DOHH2 (cell line): ENCODE data around the gene PAGR1.

Experiments
- H3F3A ChIP-seq: fragments of 200-600 bp; sonication (generic), shearing (Covaris generic); 2 replicates; pipeline ENCODE4 v1.6.0; 2016; ENCODE audit warnings: antibody characterized with exemption, mild to moderate bottlenecking; ENCODE audit not compliant: control insufficient read depth, insufficient read depth
- H3K27ac ChIP-seq: fragments of 200-600 bp; sonication (generic); 2 replicates; pipeline ENCODE4 v1.5.1; 2014; ENCODE audit warnings: low read depth, mild to moderate bottlenecking, low read length, moderate library complexity
- H3K27me3 ChIP-seq: fragments of 200-600 bp; sonication (generic); 2 replicates; pipeline ENCODE4 v1.6.1; 2014; ENCODE audit warnings: mild to moderate bottlenecking, low read length, mixed read lengths; ENCODE audit not compliant: control insufficient read depth
- H3K36me3 ChIP-seq: fragments of 200-600 bp; sonication (generic); 2 replicates; pipeline ENCODE4 v1.6.1; 2014; ENCODE audit warnings: mild to moderate bottlenecking, low read length, moderate library complexity, mixed read lengths; ENCODE audit not compliant: control insufficient read depth
- H3K4me1 ChIP-seq: fragments of 200-600 bp; sonication (generic); 2 replicates; pipeline ENCODE4 v1.6.1; 2014; ENCODE audit warnings: mild to moderate bottlenecking, low read length, mixed read lengths; ENCODE audit not compliant: control insufficient read depth
- H3K4me2 ChIP-seq: fragments of 200-600 bp; sonication (generic); 2 replicates; pipeline ENCODE4 v1.6.0; 2014; ENCODE audit warnings: mild to moderate bottlenecking, low read length, moderate library complexity
- H3K4me3 ChIP-seq: fragments of 200-600 bp; sonication (generic); 2 replicates; pipeline ENCODE4 v1.5.1; 2014; ENCODE audit warnings: mild to moderate bottlenecking, low read length, mixed read lengths
- H3K79me2 ChIP-seq: fragments of 200-600 bp; sonication (generic); 2 replicates; pipeline ENCODE4 v1.6.1; 2014; ENCODE audit warnings: mild to moderate bottlenecking, low read length, mixed read lengths; ENCODE audit not compliant: control insufficient read depth
- H3K9me2 ChIP-seq: fragments of 200-600 bp; sonication (generic); replicated peaks from 2 replicates; pipeline ENCODE4 v1.6.1; 2014; ENCODE audit warnings: mild to moderate bottlenecking, low read length, mixed read lengths; ENCODE audit not compliant: control insufficient read depth
- H3K9me3 ChIP-seq: fragments of 200-600 bp; sonication (generic); 2 replicates; pipeline ENCODE4 v1.6.1; 2014; ENCODE audit warnings: antibody characterized with exemption, low read length, mixed read lengths; ENCODE audit not compliant: control insufficient read depth, insufficient read depth
- H4K20me1 ChIP-seq: fragments of 200-600 bp; sonication (generic); 2 replicates; pipeline ENCODE4 v1.6.0; 2014; ENCODE audit warnings: low read depth, mild to moderate bottlenecking, antibody characterized with exemption, low read length, moderate library complexity; ENCODE audit not compliant: control insufficient read depth, insufficient read depth
- EZH2phosphoT487 ChIP-seq: fragments of 200-600 bp; sonication (generic); IDR thresholded peaks from 2 replicates; pipeline ENCODE4 v1.6.1; 2017; ENCODE audit warnings: borderline replicate concordance, mild to moderate bottlenecking, antibody characterized with exemption, low read length, moderate library complexity, mixed read lengths
- TF ChIP-seq, protein P1 (sequence below): fragments of 200-600 bp; sonication (generic); IDR thresholded peaks from one replicate; pipeline ENCODE4 v1.5.1; 2014; ENCODE audit warnings: antibody characterized with exemption, mild to moderate bottlenecking, low read depth, low read length; ENCODE audit not compliant: poor library complexity, severe bottlenecking

PAGR1 gene

DNA sequence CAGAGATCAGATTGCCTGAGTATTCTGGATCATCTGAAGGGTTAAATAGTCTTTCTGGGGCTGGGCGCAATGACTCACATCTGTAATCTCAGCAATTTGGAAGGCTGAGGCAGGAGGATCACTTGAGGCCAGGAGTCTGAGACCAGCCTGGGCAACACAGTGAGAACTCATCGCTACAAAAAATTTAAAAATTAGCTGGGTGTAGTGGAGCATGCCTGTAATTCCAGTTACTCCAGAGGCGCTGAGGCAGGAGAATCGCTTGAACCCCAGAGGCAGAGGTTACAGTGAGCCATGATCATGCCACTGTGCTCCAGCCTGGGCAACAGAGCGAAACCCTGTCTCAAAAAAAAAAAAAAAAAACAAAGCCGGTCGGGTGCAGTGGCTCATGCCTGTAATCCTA, 20.0 kb downstream of the PAGR1 start:
- H3K9me2 ChIP-seq = no peaks in the 10 kb centered on the region
- H3K9me3 ChIP-seq = no peaks in the 10 kb centered on the region
- no peaks in the 10 kb centered on the region for H4K20me1 ChIP-seq
- H3K36me3 ChIP-seq = no peaks in the 10 kb centered on the region
- no peaks in the 10 kb centered on the region for H3K4me1 ChIP-seq
- H3K27me3 ChIP-seq = no peaks in the 10 kb centered on the region
- no peak overlapping the region for H3K27ac ChIP-seq
- no peaks in the 10 kb centered on the region for H3F3A ChIP-seq
- TF ChIP-seq EZH2phosphoT487 = no peak
- TF ChIP-seq, protein P1, sequence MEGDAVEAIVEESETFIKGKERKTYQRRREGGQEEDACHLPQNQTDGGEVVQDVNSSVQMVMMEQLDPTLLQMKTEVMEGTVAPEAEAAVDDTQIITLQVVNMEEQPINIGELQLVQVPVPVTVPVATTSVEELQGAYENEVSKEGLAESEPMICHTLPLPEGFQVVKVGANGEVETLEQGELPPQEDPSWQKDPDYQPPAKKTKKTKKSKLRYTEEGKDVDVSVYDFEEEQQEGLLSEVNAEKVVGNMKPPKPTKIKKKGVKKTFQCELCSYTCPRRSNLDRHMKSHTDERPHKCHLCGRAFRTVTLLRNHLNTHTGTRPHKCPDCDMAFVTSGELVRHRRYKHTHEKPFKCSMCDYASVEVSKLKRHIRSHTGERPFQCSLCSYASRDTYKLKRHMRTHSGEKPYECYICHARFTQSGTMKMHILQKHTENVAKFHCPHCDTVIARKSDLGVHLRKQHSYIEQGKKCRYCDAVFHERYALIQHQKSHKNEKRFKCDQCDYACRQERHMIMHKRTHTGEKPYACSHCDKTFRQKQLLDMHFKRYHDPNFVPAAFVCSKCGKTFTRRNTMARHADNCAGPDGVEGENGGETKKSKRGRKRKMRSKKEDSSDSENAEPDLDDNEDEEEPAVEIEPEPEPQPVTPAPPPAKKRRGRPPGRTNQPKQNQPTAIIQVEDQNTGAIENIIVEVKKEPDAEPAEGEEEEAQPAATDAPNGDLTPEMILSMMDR = no peak
- H3K79me2 ChIP-seq = no peaks in the 10 kb centered on the region
- H3K4me2 ChIP-seq = no peak overlapping the region
- H3K4me3 ChIP-seq = no peak overlapping the region

DNA sequence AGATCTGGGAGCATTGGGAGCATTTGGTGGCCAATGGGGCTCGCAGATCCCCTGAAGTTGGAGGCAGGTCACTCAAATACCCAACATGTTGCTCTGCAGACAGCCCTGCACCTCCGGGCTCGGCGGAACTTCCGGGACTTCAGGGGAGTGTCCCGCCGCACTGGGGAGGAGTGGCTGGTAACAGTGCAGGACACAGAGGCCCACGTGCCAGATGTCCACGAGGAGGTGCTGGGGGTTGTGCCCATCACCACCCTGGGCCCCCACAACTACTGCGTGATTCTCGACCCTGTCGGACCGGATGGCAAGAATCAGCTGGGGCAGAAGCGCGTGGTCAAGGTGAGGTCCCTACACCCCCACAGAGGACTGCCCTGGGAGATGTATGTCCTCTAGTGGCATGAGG, 20.7 kb downstream of the PAGR1 start:
- Histone ChIP-seq H3K27me3 (no peaks in the 10 kb centered on the region), H3K4me3 (no peak overlapping the region), H3K4me2 (no peak overlapping the region), H3K9me3 (no peaks in the 10 kb centered on the region), H3F3A (no peaks in the 10 kb centered on the region), H3K9me2 (no peaks in the 10 kb centered on the region), H3K27ac (no peak overlapping the region), H4K20me1 (no peaks in the 10 kb centered on the region), H3K79me2 (no peaks in the 10 kb centered on the region), H3K36me3 (no peaks in the 10 kb centered on the region), H3K4me1 (no peaks in the 10 kb centered on the region)
- TF ChIP-seq EZH2phosphoT487 = no peak
- TF ChIP-seq, protein P1 = no peak

DNA sequence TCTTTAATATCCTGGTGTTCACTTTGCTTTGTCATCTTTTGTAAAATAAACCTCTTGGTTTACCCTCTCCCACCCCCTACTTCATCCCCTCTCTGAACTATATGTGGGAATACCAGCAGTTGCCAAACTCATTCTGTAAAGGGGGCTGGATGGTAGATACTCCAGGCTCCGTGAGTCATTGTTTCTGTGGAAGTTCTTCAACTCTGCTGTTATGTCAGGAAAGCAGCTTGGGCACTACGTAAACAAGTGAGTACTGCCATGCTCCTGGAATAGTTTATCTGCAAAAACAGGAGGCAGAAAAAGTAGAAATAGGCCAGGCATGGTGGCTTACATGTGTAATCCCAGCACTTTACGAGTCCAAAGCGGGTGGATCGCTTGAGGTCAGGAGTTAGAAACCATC, 21.9 kb downstream of the PAGR1 start:
- H3K79me2 ChIP-seq = no peaks in the 10 kb centered on the region
- H3K36me3 ChIP-seq = no peaks in the 10 kb centered on the region
- no peaks in the 10 kb centered on the region for H3K9me3 ChIP-seq
- H4K20me1 ChIP-seq = no peaks in the 10 kb centered on the region
- H3K4me1 ChIP-seq = no peaks in the 10 kb centered on the region
- no peak overlapping the region for H3K27ac ChIP-seq
- H3K9me2 ChIP-seq = no peaks in the 10 kb centered on the region
- TF ChIP-seq, protein P1 = no peak
- H3K4me2 ChIP-seq = no peak overlapping the region
- no peak overlapping the region for H3K4me3 ChIP-seq
- H3K27me3 ChIP-seq = no peaks in the 10 kb centered on the region
- H3F3A ChIP-seq = no peaks in the 10 kb centered on the region

DNA sequence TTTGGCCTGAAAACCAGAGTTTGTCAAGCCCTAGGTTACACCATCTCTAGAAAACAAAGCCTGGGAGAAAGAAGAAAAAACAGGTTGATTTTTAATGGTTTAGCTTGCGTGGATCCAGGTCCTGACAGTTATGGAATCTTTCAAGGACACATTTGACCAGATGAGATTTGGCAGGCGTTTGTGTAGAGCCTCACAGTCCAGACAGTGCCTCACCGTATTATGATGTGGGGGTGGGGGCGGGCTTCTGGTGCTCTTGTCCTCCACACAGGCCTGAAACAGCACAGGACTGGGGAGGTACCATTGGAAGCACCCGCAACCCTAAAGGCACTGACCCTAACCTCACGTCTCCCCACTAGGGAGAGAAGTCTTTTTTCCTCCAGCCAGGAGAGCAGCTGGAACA, 23.9 kb downstream of the PAGR1 start:
- Histone ChIP-seq H3K79me2 (no peaks in the 10 kb centered on the region), H3K9me2 (no peaks in the 10 kb centered on the region), H3K4me1 (no peaks in the 10 kb centered on the region), H3F3A (no peaks in the 10 kb centered on the region), H3K4me3 (no peak overlapping the region), H3K36me3 (no peaks in the 10 kb centered on the region), H3K27me3 (no peaks in the 10 kb centered on the region), H3K4me2 (no peak overlapping the region), H3K9me3 (no peaks in the 10 kb centered on the region), H4K20me1 (no peaks in the 10 kb centered on the region), H3K27ac (no peak overlapping the region)
- TF ChIP-seq EZH2phosphoT487 = no peak
- TF ChIP-seq, protein P1 = no peak
